ENCODE data around the gene RBAK. TPM values are rescaled to one million over a fixed set of nuclear protein-coding genes. Genes with fewer than 3 reads are reported as not detected.

Gene RBAK
- total RNA-seq, 1 donor from 2014 or later: 6.6 TPM

Other genes starting within 250 kb of the RBAK start
- 0.04 and 0.07 TPM in 2 replicates for gene PAPOLB, start 183.8 kb upstream of the RBAK start, total RNA-seq
- gene RADIL, start 162.1 kb upstream of the RBAK start, total RNA-seq: 0.46 and 0.73 TPM in 2 replicates
- gene MMD2, start 86.7 kb upstream of the RBAK start, total RNA-seq: not detected in 2 replicates
- 78.6 and 101 TPM in 2 replicates for gene WIPI2, start 144.4 kb downstream of the RBAK start, total RNA-seq
- 1.7 and 2.7 TPM in 2 replicates for gene SLC29A4, start 237.1 kb downstream of the RBAK start, total RNA-seq